ENCODE measurements around the gene SRP9.
"Not testable (repeated sequence)": the region's sequence is repeated elsewhere in the genome, so short reads cannot be mapped to it uniquely, and the experiment has no call there.

The SRP9 gene

GRCh38 chr1:225835856-225836255 lies 58.2 kb downstream of the SRP9 start:
- DNase-seq (ENCODE audit: low read depth in 1 of 2, low spot score in 1 of 2): no peak

DNA sequence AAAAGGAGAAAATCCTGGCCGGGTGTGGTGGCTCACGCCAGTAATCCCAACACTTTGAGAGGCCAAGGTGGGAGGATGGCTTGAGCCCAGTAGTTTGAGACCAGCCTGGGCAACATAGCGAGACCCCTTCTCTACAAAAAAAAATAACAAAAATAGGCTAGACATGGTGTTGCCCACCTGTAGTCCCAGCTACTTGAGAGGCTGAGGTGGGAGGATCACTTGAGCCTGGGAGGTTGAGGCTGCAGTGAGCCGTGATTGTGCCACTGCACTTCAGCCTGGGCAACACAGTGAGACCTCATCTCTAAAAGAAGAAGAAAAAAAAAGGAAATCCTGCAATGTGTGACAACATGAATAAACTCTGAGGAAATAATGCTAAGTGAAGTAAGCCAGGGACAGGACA lies 58.7 kb downstream of the SRP9 start:
- DNase-seq (ENCODE audit: low read depth in 1 of 2, low spot score in 1 of 2): not testable (repeated sequence)

GRCh38 chr1:225838793-225839192 lies 61.2 kb downstream of the SRP9 start:
- no peak for DNase-seq (ENCODE audit: low read depth in 1 of 2, low spot score in 1 of 2)
